Measurements from ENCODE around the gene AHSG. TPM values are rescaled to one million over a fixed set of nuclear protein-coding genes. Genes with fewer than 3 reads are reported as not detected.

AHSG gene
- total RNA-seq, 1 experiment from 2014 or later, result not detected

DNA sequence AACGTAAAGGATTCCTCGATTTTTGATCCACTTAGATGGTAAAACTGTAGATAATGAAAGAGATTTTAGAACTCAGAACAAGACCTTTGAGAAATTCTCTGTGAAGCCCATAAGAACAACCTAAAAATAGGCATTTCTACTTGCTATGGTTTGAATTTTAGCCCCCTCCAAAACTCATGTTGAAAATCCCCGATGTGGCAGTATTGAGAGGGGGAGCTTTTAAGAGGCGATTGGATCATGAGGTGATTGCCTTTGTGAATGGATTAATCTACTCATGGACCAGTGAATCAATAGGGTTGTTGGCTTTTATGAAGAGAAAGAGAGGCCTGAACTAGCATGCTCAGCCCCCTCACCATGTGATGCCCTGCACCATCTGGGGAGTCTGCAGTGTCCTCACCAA lies 20.2 kb upstream of the AHSG start:
- no peak for DNase-seq (ENCODE audit: low spot score)

DNA sequence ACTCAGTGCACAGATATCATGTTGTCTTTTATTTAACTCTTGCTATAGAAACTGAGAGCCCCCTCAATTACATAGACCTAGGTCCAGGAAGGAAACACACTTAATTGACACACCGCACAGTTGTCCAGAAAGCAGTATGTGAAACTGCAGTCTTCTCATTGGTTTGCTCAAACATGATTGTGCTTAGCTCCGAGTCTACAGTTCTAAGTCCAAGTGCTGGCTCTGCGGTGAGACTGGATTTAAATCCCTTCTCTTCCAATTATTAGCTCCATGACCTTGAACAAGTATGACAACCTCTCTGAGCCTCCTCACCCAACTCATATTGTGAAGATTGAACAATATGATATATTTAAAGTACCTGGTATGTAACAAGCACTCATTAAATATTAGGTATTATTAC lies 19.0 kb upstream of the AHSG start:
- DNase-seq (ENCODE audit: low spot score), result no peak

DNA sequence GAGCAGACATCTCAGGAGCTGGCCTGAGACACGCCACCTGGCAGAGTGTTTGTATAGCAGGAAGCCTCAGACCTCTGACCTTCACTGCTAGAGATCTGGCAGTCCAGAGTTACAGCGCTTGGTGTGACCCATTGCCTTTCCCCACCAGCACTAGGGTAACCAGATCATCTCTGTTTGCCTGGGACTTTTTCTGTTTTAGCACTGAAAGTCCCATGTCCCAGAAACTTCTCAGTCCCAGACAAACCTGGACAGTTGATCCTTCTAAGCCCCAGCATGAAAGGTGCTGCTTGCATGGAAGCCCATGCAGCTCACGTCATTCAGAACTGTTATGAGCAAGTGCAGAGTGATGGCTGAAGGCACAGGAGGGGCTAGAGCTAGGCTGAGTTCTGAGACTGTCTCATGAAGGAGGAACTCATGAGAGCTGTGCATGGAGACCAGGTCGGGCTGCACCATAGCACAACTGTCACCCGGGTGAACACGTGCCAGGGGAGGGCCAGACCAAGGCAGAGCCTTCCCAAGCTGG lies 18.2 kb upstream of the AHSG start:
- no peak for DNase-seq (ENCODE audit: low spot score)

DNA sequence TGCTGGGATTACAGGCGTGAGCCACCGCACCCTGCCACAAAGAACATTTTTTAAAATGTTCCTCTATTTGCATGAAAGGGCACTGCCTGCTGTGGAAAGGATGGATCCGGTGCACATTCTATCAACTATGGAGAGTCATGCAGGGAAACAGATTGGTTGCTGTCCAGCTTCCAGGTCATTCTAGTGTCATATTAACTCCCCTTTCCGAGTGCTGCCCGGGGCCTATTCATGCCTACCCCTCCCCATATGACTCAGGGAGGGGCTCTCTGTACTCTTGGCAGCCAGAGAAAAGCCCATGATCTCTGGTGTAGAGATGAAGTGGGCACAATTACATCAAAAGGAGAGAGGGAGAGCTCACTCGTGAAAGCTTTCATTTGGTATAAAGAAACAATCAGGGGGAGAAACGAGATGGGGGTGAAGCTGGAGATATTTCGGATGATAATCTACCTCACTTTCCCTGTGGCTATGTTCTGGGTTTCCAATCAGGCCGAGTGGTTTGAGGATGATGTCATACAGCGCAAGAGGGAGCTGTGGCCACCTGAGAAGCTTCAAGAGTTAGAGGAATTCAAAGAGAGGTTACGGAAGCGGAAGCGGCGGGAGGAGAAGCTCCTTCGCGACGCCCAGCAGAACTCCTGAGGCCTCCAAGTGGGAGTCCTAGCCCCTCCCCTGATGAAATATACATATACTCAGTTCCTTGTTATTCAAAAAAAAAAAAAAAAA lies 16.1 kb upstream of the AHSG start:
- DNase-seq (ENCODE audit: low spot score), result no peak

DNA sequence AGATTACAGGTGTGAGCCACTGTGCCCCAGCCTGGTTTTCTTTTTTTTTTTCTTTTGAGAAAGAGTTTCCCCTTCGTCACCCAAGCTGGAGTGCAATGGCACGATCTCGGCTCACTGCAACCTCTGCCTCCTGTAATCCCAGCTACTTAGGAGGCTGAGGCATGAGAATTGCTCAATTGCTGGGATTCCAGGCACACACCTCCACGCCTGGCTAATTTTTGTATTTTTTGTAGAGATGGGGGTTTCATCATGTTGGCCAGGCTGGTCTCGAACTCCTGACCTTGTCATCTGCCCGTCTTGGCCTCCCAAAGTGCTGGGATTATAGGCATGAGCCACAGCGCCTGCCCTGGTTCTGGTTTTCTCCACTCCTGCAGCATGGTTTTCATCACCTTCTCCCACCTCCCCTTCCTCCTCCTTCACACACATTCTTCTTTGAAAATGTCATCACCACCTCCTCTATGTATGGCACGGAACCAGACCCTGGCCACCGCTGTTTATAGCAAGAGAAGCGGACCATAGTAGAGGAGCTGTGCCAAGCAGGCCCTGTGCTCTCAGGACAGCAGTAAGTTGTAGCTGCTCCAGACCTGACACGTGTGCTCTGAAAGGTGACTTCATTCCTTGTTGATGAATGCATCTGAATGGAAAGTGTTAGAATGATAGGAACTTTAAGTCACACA lies 14.6 kb upstream of the AHSG start:
- peak; percentile 35 for DNase-seq (ENCODE audit: low spot score)

DNA sequence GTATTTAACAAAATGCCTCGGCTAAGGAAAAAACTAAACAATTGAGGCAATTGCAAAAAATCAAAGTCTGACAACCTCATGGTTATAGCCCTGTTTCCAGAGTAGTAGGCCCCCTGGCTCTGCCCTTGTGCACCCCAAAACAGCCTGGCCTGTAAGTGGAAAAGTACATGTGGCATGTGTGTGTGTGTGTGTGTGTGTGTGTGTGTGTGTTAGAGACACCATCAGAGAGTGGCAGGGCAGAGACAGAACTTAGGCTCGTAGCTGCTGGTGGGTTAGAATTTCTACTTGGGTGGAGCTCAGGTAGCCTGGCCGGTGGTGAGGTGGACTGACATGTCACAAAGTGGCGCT lies 14.1 kb upstream of the AHSG start:
- no peak for DNase-seq (ENCODE audit: low spot score)

DNA sequence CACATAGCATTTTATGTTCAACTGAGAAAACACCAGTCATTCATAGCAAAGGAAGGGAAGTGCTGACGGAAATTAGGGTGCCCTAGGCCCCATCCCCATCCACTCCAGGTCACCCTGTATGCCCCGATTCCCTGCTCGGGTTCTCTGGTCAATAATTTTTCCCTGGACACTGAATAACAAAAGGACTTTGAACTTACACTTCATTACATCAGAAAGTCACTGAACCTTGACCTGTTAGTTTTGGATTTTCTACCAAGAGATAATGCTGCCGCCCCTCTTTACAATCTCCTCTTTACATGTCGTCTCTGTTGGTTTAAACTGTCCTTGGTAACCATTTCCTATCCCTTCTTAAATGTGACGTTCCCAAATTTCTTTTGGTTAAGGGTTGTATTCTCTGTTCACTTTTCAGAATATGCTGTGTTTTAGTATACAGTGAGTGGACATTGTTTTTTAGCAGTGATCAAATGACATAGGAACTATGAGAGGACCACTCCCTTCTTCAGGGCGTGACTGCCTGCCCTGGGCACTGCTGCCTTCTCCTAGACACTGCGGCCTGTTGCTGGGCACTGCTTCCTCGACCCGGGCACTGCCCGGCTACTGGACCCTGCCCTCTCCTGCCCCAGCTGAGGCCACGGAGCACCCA lies 13.6 kb upstream of the AHSG start:
- no peak for DNase-seq (ENCODE audit: low spot score)

DNA sequence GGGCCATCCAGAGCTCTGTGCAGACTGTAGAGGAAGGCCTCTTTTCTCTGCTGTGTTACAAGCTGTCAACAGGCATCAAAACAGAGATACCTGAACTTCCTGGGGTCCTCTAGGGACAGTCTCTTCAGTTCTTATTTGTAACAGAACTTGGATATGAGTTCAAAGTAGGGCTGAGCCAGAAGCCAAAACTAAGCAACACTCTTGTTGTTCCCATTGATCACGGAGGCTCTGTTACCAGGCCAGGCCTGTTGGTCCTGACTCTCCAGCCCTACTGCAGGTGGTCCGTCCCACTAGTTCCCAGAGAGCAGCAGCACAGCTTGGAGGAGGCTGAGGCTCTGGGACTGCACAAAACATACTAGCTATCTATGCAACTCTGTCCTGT lies 13.1 kb upstream of the AHSG start:
- no peak for DNase-seq (ENCODE audit: low spot score)

DNA sequence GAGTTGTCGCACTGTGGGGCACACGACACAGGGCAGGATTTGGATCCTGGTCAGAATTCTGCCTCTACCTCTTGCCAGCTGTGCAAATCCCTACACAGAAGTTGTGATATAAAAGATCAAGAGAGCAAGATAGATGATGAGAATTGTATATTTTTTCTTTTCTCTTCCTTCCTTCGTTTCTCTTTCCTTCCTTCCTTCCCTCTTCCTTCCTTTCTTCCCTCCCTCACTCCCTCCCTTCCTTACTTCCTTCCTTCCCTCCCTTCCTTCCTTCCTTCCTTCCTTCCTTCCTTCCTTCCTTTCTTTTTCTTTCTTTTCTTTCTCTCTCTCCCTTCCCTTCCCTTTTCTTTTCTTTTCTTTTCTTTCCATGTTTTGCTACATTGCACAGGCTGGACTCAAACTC lies 12.0 kb upstream of the AHSG start:
- DNase-seq (ENCODE audit: low spot score), result no peak

DNA sequence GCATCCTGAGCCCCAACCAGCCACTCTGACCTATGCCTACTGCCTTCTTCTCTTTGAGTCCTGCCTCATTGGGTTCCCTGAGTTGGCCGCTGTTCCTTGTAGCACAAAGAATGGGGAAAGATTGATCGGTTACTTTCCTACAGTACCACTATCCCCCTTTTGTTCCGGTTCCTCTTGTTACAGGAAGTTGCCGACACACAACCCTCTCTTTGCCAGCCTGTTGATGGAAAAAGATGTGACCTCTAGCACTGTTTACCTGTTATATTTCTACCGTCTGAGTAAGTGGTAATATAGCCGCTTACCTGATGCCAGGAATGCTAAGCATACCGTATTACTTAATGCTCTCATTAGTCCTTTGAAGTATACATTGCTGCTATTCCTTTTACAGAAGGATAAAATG lies 9.7 kb upstream of the AHSG start:
- no peak for DNase-seq (ENCODE audit: low spot score)

DNA sequence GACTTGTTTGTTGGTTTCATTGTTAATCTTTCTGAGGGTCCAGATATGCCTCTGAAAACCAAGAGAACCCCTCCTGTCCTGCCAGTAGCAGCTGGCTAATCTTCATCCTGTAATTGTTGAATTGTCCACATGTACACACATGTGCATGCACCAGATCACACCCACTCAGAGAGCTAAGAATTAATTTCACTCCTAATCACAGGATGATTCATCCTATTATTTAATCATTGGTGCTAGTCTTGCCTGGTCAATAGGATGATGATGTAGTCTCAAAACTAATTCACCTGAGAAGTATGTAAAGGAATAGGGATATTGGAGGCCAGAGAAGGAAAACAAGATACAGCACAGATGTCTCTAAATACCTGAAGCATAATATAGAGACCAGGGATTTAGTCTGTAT lies 7.8 kb upstream of the AHSG start:
- no peak for DNase-seq (ENCODE audit: low spot score)

DNA sequence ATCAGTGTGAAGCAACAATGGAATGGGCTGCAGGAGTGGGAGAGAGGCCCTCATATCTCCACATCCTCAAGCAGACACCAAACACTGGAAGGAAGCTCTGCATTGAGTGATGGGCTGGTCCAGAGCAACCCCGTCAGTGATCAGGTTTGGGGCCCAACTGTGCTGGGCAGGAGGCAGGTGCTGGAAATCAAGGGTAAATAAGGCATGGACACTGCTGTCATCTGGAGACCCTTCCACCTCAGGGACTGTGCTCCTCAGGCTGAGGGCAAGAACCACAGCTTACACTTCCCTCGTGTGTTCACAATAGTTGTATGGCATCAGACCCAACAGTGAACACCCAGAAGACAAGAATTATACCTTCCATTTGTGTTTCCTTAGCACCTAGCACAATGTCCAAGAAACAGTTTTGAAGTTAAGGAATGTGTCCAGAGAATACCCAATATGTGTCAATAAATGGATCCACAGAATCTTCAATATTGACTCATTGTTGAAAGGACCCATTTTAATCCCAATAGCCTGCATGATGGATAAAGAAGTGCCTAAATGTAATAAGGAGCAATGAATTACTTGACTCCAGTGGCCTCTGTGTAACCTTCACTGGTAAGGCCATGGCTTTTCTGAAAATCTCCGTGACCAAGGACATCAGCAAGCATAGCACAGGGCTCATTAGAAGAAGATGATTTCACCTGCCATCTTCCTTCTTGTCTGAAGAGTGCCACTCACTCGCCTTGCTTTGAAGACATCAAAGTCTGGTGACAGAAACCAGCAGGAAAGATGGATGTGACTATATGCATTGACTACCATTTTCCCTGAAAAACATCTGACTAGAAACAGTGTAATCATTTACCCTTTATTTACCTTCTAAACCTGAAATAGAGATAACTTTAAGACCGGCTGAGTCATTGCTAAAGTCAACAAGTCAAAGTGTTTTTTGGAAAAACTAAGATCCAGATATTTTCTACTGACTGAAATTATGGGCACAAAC lies 7.0 kb upstream of the AHSG start:
- no peak for DNase-seq (ENCODE audit: low spot score)

DNA sequence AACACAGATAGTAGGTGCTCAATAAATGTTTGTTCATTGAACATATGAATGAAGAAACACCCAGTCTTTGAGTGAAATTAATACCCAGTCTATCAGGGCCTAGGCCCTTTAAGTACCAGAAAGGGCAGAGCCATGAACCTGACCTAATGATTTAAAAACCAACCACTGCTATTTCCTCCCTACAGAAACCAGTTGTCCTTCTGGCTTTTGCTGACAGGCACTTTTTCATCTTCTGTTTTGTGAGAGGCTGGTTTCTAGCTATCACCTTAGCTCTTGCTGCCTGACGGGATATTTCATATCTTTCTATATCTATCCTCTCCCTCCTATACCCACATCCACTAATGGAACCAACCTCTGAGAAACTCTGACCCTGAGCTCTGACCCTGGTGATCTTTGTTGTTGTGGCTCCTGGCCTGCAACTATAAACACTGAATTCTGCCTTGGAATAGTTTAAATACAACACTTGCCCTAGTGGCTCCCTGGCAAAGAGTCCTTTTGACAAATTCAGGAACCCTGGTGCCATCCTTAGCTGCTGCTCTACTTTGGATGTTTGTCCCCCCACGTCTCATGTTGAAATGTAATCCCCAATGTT lies 4.1 kb upstream of the AHSG start:
- DNase-seq (ENCODE audit: low spot score), result no peak

DNA sequence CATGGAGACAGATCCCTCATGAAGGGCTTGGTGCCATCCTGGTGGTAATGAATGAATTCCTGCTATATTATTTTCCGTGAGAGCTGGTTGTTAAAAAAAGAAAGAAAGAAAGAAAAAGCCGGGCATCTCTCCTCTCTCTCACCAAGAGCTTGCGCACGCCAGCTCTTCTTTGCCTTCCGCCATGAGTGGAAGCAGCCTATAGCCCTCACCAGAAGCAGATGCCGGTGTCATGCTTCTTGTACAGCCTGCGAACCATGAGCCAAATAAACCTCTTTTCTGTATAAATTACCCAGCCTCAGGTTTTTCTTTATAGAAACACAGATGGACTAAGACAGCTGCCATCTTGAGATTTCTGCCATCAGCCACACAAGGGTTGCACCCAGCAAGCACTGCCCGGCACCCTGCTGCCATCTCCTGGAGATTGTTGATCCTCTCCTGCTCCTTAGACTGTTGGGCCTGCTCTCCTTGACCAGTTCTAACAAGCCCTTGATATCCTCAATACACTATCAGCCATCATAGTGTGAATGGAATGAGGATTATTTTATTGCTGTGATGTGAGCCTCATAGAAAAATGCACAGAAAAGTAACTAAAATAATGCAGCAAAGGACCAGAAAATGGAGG lies 3.5 kb upstream of the AHSG start:
- peak; percentile 17 for DNase-seq (ENCODE audit: low spot score)

DNA sequence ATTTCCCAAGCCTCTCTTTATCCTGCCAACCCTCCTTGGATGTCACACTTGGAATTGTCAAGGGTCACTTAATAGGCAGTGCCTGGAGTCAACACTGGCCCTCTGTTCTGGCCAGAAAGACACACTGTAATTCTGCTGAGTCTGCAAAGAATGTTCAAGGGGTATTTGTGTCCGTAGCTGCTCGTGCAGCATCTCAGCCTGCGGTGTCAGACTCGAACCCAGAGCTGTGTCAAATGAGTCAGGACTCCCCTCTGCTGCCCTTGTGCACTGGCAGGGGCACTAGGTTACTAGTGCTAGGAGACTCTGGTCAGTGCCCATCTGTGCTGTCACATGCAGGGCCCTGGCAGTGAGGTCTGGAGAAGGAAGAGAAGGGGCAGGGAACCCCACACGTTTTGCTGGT lies 795 bp upstream of the AHSG start:
- DNase-seq (ENCODE audit: low spot score), result no peak

DNA sequence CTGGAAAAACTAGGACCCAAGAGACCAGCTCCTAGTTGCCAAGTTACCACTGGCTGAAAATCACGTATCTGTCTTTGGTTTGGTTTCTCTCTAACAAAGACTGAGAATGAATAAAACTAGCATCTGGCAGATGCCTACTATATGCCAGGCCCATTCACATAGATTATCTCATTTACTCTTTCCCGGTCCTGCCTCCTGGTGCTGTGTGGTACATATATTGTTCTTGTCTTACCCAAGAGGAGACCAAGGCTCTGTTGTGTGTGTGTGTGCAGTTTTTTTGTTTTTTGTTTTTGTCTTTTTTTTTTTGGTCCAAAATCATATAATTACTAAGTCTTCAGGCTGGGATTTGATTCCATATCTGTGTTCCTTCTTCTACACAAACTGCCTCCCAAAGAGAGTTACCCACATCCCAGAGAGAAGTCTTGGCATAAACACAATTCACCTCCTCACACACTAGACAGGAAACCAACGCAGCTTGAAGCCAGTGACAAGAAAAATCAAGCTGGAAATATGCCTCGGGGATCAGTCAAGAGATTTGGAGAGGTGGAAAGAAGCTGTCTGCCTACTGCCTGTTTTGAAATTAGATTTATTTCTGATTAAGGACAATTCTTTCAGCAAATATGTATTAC lies 891 bp downstream of the AHSG start:
- peak; percentile 41 for DNase-seq (ENCODE audit: low spot score)

DNA sequence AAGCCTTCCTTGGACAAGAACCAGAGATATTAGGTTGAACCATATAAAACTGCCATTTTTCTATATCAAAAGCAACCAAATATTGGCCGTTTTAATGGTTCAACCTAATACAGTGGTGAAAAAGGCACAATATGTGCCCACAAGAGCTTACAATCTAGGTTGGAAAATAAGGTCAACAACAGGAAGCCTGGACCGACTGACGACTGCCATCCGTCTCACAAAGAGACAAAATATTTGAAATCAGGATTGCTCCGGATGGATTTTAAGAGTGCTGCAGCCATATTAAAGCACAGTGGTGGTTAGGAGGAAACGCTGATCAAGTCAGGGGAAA lies 1.4 kb downstream of the AHSG start:
- DNase-seq (ENCODE audit: low spot score), result no peak

DNA sequence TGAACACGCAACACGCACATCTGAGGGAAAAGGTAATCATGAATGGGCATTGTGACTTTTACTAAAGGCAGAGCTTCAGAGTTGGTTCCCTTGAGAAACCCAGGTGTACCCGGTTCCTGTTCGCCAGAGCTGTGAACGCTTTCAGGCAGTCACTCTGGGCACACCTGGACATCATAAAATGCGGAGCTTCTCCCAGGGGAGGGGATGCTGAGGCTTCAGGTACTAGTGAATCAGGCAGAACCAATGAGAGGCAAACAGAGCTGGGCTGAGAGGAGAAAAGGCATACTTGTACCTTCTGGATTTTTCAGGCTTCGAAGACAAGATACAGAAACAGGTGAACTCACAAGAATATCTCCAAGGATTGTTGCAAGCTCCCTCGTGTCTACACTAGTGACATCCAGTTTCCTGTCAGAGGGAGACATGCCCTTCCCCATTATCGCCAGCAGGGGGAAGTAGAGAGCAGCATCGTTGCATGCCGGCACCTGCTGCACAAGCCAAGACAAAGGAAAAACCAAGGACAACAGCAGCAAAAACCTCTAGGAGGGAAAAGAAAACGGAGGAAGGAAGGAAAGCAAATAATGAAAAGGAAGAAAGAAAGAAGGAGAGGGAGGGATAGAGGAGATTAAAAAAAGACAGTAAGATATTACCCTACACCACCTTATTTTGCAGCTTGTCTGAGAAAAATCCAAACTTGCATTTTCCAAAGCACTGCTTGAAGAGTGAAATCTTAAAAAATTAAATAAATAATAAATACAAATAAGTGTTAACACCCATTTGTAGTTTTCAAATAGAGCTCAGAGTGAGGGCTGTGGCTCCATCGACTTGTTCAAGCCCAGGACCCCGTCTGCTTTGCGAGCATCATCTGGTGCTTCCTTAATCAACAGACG lies 2.0 kb downstream of the AHSG start:
- DNase-seq (ENCODE audit: low spot score), result peak; percentile 78

DNA sequence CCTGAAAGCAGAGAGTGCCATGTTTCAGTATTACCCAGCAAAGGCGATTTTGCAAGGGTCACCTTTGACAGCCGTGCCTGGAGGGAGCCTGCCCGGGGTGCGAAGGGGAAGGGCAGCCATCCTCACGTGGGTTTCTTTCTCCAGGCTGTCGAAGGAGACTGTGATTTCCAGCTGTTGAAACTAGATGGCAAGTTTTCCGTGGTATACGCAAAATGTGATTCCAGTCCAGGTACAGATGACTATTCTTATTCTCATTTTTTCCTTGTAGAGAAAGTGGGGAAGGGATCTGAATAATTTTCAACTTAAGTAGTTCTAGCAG lies 3.4 kb downstream of the AHSG start:
- no peak for DNase-seq (ENCODE audit: low spot score)

All from A172 (cell line).